Measurements from ENCODE around the gene MASP1.
A peak's percentile ranks its signal among the peaks of the same experiment; 100 is the strongest.

The MASP1 gene, protein sequence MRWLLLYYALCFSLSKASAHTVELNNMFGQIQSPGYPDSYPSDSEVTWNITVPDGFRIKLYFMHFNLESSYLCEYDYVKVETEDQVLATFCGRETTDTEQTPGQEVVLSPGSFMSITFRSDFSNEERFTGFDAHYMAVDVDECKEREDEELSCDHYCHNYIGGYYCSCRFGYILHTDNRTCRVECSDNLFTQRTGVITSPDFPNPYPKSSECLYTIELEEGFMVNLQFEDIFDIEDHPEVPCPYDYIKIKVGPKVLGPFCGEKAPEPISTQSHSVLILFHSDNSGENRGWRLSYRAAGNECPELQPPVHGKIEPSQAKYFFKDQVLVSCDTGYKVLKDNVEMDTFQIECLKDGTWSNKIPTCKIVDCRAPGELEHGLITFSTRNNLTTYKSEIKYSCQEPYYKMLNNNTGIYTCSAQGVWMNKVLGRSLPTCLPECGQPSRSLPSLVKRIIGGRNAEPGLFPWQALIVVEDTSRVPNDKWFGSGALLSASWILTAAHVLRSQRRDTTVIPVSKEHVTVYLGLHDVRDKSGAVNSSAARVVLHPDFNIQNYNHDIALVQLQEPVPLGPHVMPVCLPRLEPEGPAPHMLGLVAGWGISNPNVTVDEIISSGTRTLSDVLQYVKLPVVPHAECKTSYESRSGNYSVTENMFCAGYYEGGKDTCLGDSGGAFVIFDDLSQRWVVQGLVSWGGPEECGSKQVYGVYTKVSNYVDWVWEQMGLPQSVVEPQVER

DNA sequence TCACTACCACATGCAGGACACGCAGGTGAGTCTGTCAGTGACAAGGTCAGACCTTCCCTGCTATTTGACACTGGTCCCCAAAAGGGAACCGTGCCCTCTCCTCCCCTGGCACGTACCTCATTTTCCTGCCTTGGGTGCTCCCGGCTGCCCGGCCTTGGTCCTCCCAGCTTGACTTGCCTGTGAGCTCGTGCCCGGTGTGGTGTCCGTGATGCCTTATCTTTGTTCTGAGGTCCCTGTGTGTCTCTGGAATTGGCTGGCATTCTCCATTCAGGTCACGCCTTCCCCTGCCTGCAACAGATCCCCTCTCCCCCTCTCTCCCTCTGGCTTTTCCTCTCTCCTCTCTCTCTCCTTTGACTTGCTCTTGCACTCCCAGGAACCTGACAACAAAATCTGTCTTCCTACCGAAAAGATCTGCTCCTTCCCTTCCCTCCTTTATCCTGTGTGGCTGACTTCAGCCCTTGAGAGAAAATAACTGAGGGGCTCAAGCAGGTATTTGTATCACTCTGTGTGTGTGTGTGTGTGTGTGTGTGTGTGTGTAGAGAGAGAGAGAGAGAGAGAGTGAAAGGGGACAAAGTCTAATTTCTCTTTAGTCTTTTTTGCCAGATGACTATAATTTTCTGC lies at the start of gene MASP1:
MASP1 (minus strand) TSS at position 226 of the 621 bp plus-strand sequence; CDS start at position 121, 105 bp downstream.
- Histone ChIP-seq H3K4me3 (peak within 1 kb of the TSS in 6 of 7 experiments; percentile 9 to 35 (median 22)), H3K27ac (peak within 1 kb of the TSS in 19 of 21 experiments; percentile 20 to 86 (median 70))

DNA sequence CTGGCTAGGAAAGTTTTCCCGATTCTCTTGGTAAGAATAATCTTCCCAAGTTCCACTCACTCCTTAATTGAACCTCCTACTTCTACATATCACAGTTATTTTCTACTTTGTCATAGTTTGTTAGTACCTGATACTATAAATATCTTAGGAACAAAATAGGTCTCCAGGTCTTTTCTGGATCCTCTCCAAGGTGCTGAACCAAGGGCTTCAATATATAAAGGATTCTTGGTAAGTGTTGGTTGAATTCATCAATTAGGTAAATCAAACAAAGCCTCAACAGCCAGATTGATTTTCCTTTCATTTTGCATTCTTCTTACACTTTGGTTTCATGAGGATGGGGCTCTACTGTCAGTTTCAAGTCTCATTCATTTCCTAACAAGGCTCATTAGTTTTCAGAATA lies 49.0 kb upstream of the MASP1 start:
- H3K27ac ChIP-seq = no peak overlapping the region
- H3K4me3 ChIP-seq = no peak overlapping the region

DNA sequence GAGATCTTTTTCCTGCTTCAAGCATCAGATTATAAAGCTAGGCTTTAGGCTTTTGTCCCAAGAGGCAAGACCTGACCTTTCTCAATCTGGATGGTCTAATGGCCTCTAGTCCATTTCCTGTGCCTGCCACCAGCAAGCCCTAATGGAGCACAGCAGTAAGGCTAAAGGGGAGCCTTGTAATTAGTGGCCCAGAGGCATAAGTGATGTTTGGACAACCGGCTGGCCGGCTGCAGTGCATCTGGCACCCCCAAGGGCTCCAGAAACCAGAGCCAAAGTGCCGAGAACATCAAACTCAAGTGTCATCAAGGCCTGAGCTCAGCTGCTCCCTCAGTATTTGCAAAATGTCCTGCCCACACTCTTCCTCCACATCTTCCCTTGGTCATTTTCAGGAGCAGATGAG lies 44.8 kb upstream of the MASP1 start:
- H3K27ac ChIP-seq = no peak overlapping the region
- H3K4me3 ChIP-seq = no peak overlapping the region

DNA sequence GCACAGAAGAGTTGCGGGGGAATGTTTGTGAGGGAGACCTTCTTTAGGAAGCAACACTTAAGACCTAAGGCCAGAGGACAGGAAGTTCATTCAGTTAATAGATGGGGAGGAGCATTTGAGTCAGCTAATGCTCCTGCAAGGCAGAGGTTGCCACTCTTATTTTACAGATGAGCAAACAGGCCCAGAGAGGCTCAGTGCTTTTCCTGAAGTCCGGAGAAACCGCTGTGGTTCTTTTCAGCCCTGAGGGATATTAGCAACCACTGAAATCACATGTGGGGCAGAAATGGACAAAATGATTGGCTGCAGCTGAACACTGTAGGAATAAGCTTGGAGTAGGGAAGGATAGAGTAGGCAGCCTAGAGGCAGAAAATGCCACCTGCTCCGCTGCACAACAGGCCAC lies 43.4 kb upstream of the MASP1 start:
- no peak overlapping the region for H3K27ac ChIP-seq
- no peak overlapping the region for H3K4me3 ChIP-seq

DNA sequence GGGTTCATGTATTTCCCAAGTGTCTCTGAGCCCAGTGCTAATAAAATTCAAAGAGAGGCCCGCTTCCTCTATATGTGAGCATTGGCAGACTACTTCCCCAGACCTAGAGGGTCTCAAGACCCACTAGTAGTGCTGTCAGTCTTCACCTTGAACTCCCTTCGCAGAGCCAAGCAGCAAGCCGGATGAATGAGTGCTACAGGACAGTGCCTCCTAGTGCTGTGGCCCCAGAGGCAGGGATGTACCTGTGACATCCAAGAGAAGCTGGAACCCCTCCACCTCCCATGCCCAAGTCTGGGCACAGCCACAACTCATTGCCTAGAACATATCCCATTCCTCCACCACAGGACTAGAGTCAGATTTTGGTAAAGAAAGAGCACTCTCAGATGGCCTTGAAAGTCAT lies 37.2 kb upstream of the MASP1 start:
- Histone ChIP-seq H3K4me3 (no peak overlapping the region), H3K27ac (no peak overlapping the region)

DNA sequence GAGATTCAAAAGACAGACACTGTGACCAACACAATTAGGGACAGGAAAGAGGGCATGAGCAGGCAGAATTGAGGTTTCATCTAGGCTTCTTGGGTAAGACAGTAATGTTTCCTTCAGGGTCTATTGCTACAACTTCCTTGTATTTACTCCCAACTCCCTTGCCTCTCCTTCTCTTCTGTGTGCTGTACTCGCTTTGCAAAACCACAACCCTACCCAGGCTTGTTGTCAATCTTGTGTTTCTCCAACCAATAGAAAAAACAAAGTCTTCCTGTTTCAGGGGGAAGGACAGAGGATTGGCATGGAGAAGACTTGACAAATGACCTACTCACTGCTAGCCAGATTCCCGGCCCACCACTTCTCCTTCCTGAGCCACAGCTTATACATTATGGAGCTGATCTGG lies 36.3 kb upstream of the MASP1 start:
- H3K27ac ChIP-seq = no peak overlapping the region
- H3K4me3 ChIP-seq = no peak overlapping the region

DNA sequence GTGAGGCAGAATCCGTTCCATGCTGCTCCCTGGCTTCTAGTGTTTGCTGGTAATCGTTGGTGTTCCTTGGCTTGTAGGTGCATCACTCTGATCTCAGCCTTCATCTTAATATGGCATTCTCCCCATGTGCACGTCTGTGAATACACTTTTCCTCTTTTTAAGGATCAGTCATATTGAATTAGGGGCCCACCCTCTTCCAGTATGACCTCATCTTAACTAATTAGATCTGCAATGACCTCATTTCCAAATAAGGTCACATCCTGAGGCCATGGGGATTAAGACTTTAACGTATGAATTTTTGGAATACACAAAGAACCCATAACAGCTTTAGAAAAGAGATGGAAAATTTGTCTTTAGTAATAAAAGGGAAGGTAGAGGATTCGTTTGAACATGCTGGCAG lies 34.1 kb upstream of the MASP1 start:
- H3K27ac ChIP-seq = no peak overlapping the region

DNA sequence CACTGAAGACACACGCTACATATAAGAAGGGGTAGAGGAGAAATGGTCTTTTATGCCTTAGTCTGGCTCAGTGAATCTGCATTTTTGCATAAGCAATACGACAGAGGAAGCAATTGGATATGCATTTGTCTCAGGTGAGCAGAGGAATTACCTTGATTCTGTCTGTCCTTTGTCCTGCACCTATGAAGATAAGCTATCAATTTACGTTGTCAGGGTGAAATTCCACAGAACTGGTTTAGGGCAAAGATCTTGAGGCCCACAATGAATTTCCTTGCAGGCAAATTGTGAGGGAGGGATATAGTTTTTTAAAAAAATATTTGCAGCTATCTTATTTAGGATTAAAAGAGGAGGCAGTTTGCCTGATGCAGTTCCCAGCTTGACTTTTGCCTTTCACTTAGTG lies 31.6 kb upstream of the MASP1 start:
- no peak overlapping the region for H3K4me3 ChIP-seq
- H3K27ac ChIP-seq = no peak overlapping the region

More for the DNA sequence above, 34.1 kb upstream of the MASP1 start:
- H3K4me3 ChIP-seq = no peak overlapping the region

DNA sequence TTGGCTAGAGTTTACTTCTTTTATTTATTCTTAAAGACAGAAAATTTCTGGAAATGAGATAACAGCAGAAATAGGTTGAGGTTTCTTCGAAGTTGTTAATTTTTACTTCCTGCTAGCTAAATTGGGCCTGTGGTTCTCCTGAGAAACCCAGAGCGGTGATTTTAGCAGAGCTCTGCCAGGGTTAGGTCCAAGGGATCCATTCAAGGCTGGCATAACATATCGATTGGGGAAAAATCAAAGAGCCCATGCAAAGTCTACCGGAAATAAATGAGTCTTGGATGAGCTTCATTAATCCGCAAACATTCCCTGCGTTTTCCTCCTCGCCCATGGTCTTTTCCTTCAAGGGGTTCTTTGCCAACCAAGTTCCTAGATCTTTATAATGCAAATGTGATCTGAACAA lies 30.8 kb upstream of the MASP1 start:
- no peak overlapping the region for H3K27ac ChIP-seq

DNA sequence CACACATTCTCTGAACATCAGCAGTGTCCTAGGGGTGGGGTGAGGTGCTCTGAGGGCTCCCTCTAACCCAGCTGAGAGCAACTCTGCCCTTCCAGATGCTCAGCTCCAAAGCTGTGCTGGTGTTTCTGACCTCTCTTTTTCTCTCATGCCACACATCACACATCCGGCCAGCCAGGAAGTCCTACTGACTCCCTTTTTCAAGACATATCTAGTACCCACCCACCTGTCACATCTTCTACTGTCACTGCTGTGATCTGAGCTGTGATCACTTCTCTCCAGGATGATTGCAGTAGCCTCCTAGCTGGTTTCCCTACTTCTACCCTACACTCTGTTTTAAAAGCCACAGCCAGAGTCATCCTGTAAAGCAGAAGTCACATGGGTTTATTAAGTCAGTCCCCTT lies 30.2 kb upstream of the MASP1 start:
- no peak overlapping the region for H3K27ac ChIP-seq
- H3K4me3 ChIP-seq = no peak overlapping the region

More for the DNA sequence above, 30.8 kb upstream of the MASP1 start:
- H3K4me3 ChIP-seq = no peak overlapping the region

DNA sequence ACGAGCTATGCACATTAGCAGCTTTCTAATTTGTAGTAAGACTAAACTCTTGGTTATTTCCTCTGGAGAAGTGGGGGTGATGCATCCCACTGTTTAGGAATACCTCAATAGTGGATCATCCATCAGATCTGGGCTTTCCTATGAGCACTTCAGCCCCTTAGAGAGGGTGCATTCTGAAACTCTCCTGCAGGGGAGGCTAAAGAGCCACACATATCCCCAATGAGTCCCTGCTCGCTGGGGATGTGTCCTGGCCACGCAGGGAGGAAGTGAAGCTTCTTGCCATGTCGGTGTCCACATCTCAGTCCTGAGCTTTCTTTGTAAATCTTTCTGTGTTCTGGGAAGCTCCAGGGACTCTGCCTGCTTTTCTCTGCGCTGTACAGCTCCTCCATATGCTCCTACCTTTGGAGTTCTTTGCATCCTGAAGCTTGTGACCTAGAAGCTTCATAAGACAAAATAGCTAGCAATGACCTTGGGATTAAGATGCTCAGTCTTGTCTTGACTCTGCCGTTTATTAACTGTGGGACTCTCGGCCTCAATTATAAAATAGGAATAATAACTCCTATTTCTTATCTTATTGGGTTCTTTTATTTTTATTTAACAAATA lies 28.3 kb upstream of the MASP1 start:
- Histone ChIP-seq H3K27ac (peak overlapping the region in 6 of 21 experiments; percentile 8 to 64 (median 32)), H3K4me3 (no peak overlapping the region)

DNA sequence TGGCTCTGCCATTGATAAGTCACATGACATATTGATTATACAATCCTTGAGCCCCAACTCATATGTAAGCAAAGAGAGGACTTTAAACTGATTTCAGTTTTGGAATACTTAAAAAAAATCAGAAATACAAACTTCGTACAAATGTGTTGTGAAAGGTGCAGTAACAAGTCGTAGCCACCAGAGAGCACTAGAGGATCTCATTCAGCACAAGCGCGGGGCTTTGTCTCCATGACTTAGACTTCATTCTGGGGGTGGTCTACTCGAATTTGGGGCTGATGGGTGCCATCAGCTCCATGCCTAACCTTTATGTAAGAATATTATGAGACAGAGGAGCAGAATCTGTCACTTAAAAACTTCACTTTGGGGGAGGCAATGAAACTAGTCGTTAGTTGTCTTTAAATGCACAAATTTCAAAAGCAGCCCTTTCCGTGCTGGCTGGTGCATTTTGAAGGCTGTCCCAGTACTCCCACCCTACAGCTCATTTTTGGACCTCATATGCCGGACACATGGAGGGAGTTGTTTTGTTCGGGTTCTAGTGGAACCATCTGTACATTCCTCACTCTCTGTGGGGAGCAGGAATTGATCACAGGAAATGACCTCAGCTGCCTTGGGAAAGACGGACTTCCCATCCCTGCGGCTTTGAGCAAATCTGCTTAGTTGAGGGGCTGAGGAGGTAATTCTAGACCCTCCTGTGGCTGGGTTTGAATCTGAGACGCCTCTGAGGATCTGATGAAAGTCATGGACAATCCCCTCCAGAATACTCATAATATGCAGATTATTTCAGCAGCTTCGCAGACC lies 27.5 kb upstream of the MASP1 start:
- Histone ChIP-seq H3K27ac (peak overlapping the region in 10 of 21 experiments; percentile 8 to 64 (median 40)), H3K4me3 (no peak overlapping the region)

DNA sequence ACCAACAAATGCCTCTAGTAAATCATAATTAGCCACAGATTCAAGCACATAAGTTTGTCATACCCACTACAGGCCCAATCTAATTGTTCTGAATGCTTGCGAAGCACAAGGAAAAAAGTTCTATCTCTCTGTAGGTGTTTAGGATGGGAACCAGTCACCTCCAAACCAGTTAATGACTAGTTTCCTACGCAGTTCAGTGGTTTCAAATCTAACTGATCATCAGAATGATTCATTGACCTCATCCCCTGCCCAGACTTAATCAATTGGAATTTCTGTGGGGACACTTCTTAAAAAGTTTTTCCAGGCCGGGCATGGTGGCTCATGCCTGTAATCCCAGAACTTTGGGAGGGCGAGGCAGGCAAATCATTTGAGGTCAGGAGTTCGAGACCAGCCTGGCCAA lies 24.3 kb upstream of the MASP1 start:
- no peak overlapping the region for H3K4me3 ChIP-seq
- no peak overlapping the region for H3K27ac ChIP-seq

DNA sequence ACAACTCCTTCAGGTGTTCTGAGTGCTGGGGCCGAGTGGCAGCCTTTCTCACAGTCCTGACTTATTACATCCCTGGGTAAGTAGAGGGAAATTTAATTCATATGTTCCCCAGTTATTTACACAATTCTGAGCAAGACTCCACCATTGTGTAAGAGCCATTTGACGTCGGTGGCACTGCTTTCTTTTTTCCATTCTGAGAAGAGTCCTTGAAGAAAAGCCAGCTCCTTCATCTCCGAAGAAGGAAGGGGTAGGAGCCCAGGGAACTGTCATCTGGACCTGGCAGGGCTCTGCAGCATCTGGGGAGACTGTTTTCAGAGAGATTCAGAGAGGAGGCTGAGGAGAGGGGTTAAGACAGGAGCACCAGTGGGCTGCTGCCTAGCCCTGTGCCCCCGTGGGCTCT lies 22.6 kb upstream of the MASP1 start:
- H3K4me3 ChIP-seq = no peak overlapping the region
- no peak overlapping the region for H3K27ac ChIP-seq

DNA sequence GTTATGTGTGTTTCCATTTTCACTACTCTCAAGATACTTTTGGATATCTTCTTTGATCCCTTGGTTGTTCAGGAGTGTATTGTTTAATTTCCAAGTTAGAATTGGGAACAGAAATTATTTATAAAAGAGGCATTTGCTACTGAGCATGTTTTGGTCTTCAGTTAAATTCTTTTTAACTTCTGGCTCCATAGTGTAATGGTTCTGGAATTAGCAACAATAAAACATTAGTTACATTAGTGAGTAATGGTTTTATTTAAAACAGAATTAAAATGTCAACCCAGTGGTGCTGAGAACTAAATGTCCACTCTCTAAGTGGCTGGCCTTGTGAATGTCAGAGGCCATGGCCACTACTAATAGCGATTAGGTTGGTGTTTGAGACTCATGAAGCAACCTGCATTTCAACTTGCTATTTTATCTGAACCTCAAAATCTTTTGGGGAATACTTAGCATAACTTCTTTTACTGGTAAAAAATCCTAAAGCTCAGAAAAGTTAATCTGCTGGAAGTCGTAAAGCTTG lies 19.5 kb upstream of the MASP1 start:
- no peak overlapping the region for H3K4me3 ChIP-seq
- peak overlapping the region in 1 of 21 experiments; percentile 10 for H3K27ac ChIP-seq

DNA sequence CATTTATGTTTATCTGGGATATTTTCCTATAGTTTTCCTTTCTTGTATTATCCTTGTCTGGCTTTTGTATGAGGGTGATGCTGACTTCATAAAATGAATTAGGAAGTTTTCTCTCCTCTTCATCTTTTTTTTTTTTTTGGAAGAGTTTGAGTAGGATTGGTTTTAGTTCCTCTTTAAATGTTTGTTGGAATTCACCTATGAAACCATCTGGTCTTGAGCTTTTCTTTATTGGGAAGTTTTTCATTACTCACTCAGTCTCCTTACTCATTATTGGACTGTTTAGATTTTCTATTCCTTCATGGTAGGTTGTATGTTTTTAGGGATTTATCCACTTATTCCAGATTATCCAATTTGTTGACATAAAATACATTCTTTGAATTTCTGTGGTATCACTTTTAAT lies 18.7 kb upstream of the MASP1 start:
- H3K27ac ChIP-seq = no peak overlapping the region
- H3K4me3 ChIP-seq = no peak overlapping the region

DNA sequence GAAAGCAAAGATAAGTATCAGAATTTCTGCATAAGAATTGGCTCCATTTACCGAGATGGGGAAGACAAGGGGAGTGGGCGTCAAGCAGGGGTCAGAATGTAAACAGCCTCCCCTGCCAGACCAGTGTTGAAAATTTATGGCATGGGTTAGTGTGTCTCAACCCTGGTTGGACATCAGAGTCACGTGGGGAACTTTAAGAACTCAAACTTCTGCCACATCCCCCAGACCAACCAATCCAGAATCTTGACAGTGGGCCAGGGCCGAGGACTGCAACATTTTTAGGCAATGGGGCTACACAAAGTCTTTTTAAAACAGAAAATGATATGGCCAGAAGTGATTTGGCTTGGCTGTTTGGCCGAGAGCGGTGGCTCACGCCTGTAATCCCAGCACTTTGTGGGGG lies 14.3 kb upstream of the MASP1 start:
- Histone ChIP-seq H3K27ac (no peak overlapping the region), H3K4me3 (no peak overlapping the region)

DNA sequence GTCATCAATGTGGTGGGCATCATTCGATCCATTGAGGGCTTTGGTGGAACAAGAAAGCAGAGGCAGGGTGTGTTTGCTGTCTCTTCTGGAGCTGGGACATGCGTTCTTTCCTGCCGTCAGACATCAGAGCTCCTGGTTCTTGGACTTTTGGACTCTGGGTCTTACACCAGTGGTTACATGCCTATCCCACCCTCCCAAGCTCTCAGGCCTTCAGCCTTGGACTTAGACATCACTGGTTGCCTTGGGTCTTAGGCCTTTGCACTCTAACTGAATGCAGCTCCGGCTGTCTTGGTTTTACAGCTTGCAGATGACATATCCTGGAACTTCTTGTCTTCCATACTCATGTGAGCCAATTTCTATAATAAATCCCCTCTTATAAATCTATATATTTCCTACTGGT lies 8.1 kb upstream of the MASP1 start:
- no peak overlapping the region for H3K27ac ChIP-seq

DNA sequence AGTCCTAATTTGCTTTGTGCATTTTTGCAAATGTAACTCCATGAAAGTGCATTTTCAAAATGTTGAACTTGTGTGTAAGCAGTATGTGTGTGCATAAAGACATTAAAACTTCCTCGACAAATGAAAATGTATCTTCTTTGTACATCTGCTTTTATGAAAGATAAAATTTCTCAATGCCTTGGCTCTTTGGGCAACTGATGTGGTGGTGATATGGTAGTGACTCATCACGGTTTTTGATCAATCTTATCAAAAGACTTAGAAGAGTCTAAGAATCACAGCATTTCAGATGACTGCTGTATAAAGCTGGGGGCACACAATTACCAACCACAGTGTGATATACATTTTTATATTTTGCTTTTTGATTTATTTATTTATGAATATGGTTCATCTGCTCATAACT lies 5.4 kb upstream of the MASP1 start:
- Histone ChIP-seq H3K4me3 (no peak overlapping the region), H3K27ac (no peak overlapping the region)

More for the DNA sequence above, 8.1 kb upstream of the MASP1 start:
- no peak overlapping the region for H3K4me3 ChIP-seq

All from skin epidermis (tissue), 12 donors.